ENCODE measurements around the gene FBXL7. TPM values are rescaled to one million over a fixed set of nuclear protein-coding genes. Genes with fewer than 3 reads are reported as not detected.

The FBXL7 gene
- polyA plus RNA-seq, 3 donors, result not detected

DNA sequence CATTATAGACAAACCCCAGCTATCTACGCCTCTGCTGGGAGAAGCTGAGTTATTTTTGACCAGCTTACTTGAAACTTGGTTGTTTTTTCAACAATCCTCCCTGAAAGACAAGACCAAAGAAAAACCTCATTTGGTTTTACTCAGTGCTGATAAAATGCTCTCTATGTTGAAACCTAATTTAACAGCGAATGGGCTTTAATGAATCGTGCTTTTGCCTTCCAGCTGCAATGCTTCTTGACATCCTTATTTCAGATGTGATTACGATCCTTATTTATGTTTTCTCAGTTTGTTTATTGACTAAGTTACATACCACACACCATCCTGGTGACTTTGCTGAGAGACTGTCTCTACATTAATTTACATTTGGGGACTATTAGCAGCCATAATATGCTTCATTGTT is 179.2 kb downstream of the FBXL7 start:
- no peaks in the 10 kb centered on the region for H3K79me2 ChIP-seq (ENCODE audit: insufficient read depth, low read length)
- no peaks in the 10 kb centered on the region for H3K4me1 ChIP-seq (ENCODE audit: control insufficient read depth in 1 of 2, insufficient read depth in 2 of 2, low read length in 2 of 2)
- H3K27me3 ChIP-seq (ENCODE audit: control insufficient read depth in 2 of 2, insufficient read depth in 2 of 2, low read length in 2 of 2), result no peaks in the 10 kb centered on the region
- intact Hi-C loops (cut with micrococcal nuclease), result no loop called here
- H3K4me3 Mint-ChIP-seq, result no peak overlapping the region
- H3K9me3 ChIP-seq (replicated peaks in 1 of 2; ENCODE audit: control insufficient read depth in 1 of 2, insufficient read depth in 1 of 2, low read length in 2 of 2), result peaks cover 13 to 24% of the 10 kb centered on the region in 2 donors
- H3K4me3 ChIP-seq (replicated peaks in 1 of 3; ENCODE audit: low read depth in 2 of 3, low read length in 3 of 3), result no peak overlapping the region
- WGBS (ENCODE audit: insufficient coverage), result 100% methylated on average over 1 of the region's 4 CpGs
- TF ChIP-seq, protein P1, sequence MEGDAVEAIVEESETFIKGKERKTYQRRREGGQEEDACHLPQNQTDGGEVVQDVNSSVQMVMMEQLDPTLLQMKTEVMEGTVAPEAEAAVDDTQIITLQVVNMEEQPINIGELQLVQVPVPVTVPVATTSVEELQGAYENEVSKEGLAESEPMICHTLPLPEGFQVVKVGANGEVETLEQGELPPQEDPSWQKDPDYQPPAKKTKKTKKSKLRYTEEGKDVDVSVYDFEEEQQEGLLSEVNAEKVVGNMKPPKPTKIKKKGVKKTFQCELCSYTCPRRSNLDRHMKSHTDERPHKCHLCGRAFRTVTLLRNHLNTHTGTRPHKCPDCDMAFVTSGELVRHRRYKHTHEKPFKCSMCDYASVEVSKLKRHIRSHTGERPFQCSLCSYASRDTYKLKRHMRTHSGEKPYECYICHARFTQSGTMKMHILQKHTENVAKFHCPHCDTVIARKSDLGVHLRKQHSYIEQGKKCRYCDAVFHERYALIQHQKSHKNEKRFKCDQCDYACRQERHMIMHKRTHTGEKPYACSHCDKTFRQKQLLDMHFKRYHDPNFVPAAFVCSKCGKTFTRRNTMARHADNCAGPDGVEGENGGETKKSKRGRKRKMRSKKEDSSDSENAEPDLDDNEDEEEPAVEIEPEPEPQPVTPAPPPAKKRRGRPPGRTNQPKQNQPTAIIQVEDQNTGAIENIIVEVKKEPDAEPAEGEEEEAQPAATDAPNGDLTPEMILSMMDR (IDR thresholded peaks at IDR 0.05), result no peak
- H3K9ac ChIP-seq (ENCODE audit: insufficient read depth, low read length, poor library complexity, severe bottlenecking), result no peak overlapping the region
- no peak overlapping the region for H3K27ac Mint-ChIP-seq
- peaks cover 0 to 11% (median 3%) of the 10 kb centered on the region in 7 donors for H3K9me3 Mint-ChIP-seq
- no peaks in the 10 kb centered on the region for H4K20me1 ChIP-seq (ENCODE audit: insufficient read depth, low read length)
- no peak for DNase-seq
- H3K27ac ChIP-seq (ENCODE audit: low read depth in 1 of 2, low read length in 2 of 2), result no peak overlapping the region
- H3K36me3 ChIP-seq (replicated peaks in 1 of 2; ENCODE audit: control insufficient read depth in 1 of 2, insufficient read depth in 2 of 2, low read length in 2 of 2), result no peaks in the 10 kb centered on the region
- H2AFZ ChIP-seq (ENCODE audit: insufficient read depth, low read depth, low read length, poor library complexity, severe bottlenecking), result no peak overlapping the region
- peaks cover 0 to 1% (median 0%) of the 10 kb centered on the region in 3 donors for H3K27me3 Mint-ChIP-seq (ENCODE audit: low read depth in 3 of 3)
- no peaks in the 10 kb centered on the region for H3K36me3 Mint-ChIP-seq
- H3K4me1 Mint-ChIP-seq, result no peaks in the 10 kb centered on the region
- H3K4me2 ChIP-seq (replicated peaks; ENCODE audit: extremely low read depth, low read length, poor library complexity, severe bottlenecking), result no peak overlapping the region

DNA sequence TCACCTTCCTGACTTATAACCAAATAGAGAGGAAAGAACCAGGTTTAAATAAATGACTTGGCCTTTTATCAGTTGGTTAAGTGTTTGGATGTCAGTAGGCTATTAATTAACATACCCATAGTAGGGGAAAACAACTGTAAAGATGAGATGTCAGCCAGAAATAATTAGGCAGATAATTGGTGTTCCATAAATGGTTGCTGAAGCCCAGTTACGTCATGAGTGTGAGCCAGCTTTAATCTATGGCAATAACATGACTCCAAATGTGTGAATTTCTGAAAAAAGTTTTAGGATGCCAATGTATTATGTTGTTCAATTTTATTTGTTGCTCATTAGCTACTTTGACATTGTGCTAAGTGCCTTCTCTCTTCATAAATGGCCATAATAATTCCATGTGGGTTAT is 180.5 kb downstream of the FBXL7 start:
- Histone ChIP-seq H2AFZ (ENCODE audit: insufficient read depth, low read depth, low read length, poor library complexity, severe bottlenecking) (no peak overlapping the region), H4K20me1 (ENCODE audit: insufficient read depth, low read length) (no peaks in the 10 kb centered on the region), H3K4me3 (replicated peaks in 1 of 3; ENCODE audit: low read depth in 2 of 3, low read length in 3 of 3) (no peak overlapping the region), H3K9ac (ENCODE audit: insufficient read depth, low read length, poor library complexity, severe bottlenecking) (no peak overlapping the region), H3K4me2 (replicated peaks; ENCODE audit: extremely low read depth, low read length, poor library complexity, severe bottlenecking) (no peak overlapping the region), H3K27me3 (ENCODE audit: control insufficient read depth in 2 of 2, insufficient read depth in 2 of 2, low read length in 2 of 2) (no peaks in the 10 kb centered on the region), H3K36me3 (replicated peaks in 1 of 2; ENCODE audit: control insufficient read depth in 1 of 2, insufficient read depth in 2 of 2, low read length in 2 of 2) (no peaks in the 10 kb centered on the region), H3K27ac (ENCODE audit: low read depth in 1 of 2, low read length in 2 of 2) (no peak overlapping the region), H3K9me3 (replicated peaks in 1 of 2; ENCODE audit: control insufficient read depth in 1 of 2, insufficient read depth in 1 of 2, low read length in 2 of 2) (peaks cover 11 to 17% of the 10 kb centered on the region in 2 donors), H3K4me1 (ENCODE audit: control insufficient read depth in 1 of 2, insufficient read depth in 2 of 2, low read length in 2 of 2) (no peaks in the 10 kb centered on the region), H3K79me2 (ENCODE audit: insufficient read depth, low read length) (no peaks in the 10 kb centered on the region)
- Mint-ChIP-seq H3K27ac (no peak overlapping the region), H3K4me1 (no peaks in the 10 kb centered on the region), H3K4me3 (no peak overlapping the region), H3K27me3 (ENCODE audit: low read depth in 3 of 3) (peaks cover 0 to 1% (median 0%) of the 10 kb centered on the region in 3 donors), H3K9me3 (peaks cover 0 to 11% (median 3%) of the 10 kb centered on the region in 7 donors), H3K36me3 (no peaks in the 10 kb centered on the region)
- DNase-seq, result no peak
- TF ChIP-seq, protein P1 (IDR thresholded peaks at IDR 0.05), result no peak
- no CpG with 5 or more reads among the region's 1 CpG for WGBS (ENCODE audit: insufficient coverage)
- intact Hi-C loops (cut with micrococcal nuclease), result no loop called here

All from CD14-positive monocyte (primary cell).